Right kidney (tissue), 1 donor: Measurements from ENCODE around the gene MAGI1.
A peak's percentile ranks its signal among the peaks of the same experiment; 100 is the strongest.
"Not testable (repeated sequence)": the region's sequence is repeated elsewhere in the genome, so short reads cannot be mapped to it uniquely, and the experiment has no call there.

Experiments
- DNase-seq: peaks from one replicate; pipeline ENCODE4 v3.0.0-alpha.2; 2016

MAGI1 gene

DNA sequence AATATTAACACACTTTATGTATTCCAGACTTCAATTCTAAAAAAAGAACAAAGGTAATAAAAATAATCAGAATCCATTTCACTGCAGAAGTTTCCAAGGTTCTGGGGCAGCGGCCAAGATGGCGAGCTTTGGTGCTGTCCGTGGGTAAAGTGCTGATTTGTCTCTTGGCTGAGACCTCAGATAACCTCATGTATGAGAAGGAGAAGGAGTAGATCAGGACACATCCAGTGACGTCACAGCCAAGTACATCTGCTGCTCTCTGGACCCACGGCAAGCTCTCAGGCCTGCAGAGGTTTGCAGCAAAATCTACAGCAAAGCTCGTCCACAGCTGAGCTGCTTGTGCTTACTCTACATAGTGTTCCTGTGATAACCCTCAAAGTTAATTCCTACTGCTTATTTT, 165.7 kb downstream of the MAGI1 start:
- DNase-seq: no peak

DNA sequence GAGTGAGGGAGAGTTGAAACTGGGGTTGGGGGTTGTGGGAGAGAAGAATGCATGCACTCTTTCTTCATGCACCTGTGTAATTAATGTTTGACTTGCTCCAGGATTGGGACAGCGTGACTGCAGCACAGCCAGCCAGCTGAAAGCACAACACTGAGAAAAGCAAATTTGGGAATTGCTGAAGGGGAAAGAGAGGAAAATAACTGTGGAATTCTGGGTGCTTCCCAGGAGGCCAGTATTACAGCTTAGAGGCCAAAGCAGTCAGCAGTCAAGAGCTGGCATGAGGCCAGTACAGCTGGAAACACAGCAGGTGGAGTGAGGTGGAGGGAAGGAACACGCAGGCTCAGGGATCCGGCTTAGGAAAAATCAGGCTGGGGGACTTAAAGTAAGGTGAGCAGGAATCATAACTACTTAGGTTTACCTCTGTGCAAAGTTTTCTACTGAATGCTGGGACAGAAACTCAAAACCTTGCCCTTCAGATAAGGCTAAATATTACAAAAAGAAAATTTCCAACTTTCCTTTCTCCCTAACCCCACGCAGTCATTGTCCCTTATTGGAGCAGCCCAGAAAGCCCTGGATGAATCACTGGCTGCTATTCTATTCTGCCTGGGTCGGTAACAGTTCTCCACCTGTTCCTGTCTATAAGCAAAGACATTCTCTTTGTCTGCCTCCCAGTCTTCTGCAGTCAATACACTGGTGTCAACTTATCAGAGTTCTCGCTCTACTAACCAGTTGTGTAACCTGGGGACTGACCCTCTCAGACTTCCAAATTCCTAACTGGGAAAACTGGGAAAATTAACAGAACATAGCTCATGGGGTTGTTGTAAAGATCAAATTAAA, 167.2 kb downstream of the MAGI1 start:
- peak; percentile 35 for DNase-seq

DNA sequence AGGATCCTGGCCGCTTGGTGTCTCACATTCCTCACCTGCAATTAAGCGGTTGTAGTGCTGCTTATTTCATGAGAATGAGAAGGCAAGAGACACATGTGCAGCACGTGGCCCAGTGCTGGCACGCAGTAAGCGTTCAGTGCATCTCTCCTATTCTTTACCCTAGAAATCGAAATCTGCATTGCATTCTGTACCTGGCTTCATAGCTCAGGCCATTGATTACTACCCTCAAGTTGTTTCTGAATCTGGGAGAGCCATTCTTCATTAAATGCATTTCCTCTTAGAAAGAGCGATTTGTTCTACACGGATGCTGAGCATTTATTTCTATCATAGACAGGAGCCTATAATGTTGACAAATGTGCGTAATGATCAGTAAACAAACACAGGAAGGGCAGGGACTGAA, 168.9 kb downstream of the MAGI1 start:
- DNase-seq: no peak

DNA sequence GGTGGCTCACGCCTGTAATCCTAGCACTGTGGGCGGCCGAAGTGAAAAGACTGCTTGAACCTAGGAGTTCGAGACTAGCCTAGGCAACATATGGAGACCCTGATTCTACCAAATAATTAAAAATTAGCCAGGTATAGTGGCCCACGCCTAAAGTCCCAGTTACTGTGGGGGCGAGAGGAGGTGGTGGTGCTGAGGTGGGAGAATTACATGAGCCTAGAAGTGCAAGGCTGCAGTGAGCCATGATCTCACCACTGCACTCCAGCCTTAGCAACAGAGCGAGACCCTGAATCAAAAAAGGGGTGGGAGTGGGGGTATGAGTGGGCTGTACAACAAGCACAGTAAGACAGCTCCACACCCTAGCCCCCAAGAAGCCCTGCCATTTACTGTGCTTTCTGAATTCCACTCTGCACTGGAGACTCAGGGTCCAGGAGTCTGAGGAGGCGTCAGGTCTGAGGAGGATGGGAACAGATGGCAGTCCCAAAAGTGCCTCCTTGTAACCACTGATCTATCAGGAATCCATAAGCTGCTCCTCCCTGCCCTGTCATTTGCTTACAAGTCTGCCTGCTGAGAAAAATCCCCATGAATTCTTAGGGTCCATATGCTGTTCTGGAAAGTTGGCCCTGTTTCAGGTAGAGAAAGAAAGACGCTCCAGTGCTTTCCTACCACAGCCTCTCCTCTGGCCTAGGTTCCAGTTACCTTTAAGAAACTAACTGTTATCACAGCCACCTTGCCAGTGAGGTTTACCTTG, 171.1 kb downstream of the MAGI1 start:
- DNase-seq: no peak

DNA sequence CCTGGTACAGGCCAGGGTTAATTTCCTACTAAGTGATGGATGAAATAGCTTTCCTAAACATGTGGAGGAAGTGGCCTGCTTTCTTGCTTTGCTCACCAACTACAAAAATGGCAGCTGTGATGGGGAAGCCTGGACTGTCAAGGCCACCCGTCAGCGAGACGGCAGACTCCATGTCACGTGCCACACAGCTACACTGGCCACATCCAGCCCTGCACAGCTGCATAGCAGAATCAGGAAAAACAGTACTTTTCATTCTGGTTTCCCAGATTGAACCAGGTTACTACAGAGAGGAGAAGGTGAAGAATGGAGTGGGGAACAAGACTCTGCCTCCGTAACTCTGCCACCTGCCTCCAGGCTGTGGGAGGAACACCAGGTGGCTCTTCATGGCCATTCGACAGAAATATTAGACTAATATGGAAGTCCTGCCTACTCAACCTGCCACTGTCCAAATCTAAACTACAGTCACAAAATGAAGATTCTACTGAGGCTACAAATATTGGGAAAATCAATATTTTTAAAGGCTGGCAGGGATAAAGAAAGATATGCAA, 174.3 kb downstream of the MAGI1 start:
- no peak for DNase-seq

DNA sequence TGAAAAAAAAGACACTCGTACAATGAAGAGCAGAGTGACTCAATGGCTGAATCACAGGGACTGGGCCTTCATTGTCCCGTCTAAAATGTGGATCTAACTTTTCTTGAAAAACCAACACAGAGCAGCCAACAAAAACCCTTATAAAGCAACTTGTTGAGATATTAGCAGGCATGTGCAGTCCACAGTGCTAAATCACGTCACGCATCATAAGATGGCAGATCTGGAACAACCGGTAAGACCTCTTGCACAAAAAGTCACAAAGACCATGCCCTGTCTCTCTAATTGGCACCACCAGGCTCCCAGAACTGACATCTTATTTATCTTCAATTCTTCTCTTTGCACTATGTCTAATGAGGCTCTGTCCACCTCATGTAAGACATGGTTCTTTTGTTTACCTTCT, 177.0 kb downstream of the MAGI1 start:
- DNase-seq: no peak

DNA sequence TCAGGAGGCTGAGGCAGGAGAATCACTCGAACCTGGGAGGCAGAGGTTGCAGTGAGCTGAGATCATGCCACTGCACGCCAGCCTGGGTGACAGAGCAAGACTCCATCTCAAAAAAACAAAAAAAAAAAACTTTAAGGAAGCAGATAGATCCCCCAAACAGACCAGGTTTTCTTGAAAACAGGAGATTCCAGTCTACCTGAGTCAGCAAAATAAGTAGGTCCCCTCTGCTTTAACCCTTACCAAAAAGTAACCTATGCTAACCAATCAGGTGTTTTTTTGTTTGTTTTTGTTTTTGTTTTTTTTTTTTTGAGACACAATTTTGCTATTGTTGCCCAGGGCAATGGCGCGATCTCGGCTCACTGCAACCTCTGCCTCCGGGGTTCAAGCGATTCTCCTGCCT, 179.1 kb downstream of the MAGI1 start:
- DNase-seq: not testable (repeated sequence)

DNA sequence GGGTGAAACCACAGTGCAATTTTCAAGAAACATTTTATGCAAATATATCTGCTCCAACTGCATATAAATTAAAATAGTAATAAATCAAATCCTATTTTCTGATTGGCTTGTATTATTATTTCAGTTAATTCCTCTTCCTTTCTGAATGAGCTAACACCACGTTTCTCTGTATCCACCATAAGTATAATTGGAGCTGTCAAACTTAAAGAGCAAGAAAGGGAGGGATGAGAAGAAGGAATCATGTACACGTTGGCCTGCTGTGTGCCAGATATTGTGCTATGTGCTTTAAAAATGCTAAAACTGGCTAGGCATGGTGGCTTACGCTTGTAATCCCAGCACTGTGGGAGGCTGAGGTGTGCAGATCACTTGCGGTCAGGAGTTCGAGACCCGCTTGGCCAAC, 180.0 kb downstream of the MAGI1 start:
- no peak for DNase-seq

DNA sequence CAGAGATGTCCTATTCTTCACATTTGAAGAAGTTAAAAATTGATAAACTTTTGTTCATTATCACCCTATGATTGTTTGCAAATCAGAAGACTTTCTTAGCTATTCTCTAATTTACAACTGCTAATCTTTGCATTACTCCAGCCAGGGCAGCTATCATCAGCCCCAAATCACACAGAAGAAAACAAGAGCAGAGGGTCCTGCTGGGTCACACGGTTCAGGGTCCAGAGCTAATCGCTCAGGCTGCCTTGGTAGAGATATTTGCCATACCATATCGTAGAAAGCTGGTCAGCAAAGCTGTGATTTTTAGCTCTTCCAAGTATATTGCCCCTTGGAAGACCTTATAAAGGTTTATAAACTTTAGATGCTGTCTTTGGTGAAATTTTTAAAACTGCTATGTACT, 181.4 kb downstream of the MAGI1 start:
- DNase-seq: no peak

DNA sequence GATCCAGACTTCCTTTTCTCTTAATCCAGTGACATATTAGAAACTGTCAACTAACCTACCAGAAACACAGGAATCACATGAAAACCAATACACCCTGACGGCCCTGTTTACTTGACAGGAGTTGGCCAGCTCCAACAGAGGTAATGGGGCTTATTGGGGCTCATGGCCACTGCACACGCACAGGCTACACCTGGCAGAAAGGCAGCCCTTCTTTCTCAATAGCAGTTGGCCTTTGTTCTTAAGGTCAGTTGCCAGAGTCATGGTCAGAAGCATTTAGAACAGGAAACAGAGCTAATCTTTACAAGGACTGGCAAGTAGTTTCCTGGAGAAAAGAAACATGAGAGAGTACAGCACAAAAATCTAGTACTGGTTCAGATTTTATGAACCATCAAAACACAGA, 181.8 kb downstream of the MAGI1 start:
- no peak for DNase-seq

DNA sequence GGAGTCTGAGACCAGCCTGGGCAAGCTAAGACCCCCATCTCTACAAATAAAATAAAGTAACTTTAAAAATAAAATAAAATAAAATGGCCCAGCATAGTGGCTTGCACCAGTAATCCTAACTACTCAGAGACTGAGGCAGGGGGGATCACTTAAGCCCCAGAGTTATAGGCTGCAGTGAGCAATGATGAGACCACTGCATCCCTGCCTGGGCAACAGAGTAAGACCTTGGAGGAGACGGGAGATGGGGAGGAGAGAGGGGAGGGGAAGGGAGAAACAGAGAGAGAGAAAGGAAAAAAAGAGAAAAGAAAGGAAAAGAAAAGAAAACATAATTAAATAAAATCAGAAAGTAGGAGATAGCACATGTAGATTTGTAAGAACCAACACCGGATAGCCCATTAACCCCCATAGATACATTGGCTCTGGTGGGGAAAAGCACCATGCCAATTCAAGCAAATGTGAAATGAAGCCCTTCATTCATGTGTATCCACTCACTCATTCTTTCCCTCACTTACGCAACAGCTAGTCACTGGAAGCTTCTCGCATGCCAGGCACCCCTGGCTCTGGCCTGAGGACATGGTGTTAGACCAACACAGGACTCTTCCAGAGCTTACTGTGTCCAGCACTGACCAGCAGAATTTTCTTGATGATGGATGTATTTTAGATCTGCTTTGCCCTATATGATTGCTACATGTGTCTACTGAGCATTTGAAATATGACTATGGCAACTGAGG, 183.2 kb downstream of the MAGI1 start:
- no peak for DNase-seq

DNA sequence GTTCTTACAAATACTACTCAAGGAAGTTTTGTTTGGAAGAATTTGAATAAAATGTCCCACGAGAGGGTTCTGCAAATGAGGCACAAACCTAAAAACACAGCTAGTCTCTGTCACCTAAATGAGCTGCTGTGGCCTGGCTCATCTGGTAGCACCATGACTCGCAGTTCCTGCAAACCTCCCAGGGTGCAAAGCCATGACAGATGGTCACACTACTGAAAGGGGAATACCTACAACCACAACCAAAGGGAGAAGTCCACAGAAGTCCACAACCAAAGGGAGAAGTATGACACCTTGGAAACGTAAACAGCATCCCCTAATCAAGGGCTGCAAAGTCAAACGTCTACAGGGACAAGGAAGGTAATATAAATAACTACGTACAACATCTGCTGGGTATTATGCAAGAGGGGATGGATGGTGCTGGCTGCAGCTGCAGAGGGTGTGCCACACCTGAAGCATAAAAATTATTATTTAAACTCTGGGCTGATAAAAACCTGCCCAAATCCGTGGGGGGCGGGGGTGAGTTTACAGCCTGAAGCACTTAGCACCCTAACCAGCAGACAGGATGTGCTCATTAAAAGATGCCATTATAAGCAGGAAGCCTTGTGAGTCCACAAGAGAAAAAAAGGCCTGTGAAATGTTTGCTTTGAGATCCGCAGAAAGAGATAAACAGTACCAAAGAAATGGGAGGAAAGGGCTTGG, 184.0 kb downstream of the MAGI1 start:
- no peak for DNase-seq

DNA sequence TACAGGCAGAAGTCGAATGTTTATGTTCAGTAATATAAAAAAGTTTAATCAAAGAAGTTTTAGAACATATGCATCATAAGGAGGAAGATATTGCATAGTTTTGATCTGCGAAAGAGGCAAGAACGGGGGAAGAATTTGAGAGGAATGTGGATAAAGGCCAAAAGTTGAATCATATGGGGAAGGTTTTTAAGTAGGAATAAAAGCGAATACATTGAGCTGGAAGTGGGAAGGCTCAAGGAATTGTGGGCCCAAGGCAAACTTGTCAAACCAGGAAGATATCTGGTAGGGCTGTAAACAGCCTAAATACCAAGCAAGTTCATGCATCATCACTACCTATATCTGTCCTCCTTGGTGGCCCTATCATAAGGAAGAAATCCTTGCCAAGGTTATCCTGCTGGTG, 186.9 kb downstream of the MAGI1 start:
- DNase-seq: no peak

DNA sequence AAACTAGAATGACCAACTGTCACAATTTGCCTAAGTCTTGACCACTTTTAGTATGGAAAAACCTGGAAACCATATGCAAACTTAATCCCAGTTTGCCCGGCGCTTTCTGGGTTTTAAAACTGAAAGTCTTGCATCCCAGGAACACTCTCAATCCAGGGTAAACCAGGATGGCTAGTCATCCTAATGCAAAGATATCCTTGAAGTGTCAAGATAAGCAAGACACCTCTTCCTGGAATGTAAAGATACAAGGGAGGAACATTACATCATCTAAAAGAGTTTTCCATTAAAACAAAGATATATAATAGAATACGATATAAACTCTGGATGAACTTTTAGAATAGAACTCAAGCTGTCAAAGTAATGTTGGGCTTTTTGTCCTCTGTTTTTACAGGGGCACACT, 188.5 kb downstream of the MAGI1 start:
- DNase-seq: no peak

DNA sequence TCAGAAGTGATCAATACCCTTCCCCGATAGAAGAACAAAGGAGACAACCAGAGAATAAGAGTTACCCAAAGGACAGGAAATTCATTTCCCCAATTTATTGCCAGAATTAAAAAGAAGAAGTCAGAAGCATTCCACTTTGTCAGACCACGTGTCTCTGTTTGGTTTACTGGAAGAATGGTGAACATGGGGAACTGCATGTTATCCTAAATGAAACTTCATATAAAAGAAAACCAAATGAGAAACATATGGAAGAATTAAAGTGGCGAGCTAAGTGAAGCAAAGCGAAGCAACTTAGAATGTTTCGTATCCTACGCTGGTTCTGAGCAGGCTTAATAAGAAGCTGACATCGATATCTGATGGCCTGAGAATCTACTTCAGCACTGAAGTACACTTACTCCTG, 190.7 kb downstream of the MAGI1 start:
- no peak for DNase-seq

DNA sequence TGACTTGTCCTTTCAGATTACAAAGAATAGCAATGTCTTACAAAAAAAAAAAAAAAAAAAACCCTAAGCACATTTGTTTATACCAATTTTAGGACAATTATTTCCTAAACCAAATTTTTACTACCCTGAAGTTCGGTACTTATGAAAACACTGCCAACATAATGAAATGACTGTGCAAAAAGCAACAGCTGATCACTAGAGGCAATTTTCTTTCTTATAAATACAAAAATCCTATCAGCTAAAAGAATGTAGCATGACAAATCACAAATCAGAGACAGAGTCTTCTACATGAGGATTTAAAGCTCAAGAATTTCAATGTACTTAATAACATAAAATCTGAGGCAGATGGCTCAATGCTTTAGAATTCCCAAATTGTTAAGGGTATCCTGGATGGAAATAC, 191.8 kb downstream of the MAGI1 start:
- DNase-seq: no peak

DNA sequence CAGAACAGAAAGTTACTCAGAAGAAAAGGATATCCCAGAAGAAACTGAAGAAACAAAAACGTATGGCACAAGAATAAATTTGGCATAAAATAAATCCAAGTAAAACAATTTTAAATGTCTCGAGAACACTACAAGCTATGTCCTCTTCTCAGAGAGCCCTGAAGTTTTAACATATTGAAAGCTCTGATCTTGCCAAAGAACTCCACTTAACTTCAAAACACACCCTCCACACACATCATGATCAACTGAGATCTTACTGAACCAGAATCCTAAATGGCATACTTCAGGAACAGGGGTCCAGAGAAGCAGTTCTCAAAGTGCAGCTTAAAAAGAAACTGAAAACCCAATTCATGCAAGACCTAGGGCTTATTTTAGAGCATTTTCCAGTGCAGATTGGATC, 194.3 kb downstream of the MAGI1 start:
- no peak for DNase-seq

DNA sequence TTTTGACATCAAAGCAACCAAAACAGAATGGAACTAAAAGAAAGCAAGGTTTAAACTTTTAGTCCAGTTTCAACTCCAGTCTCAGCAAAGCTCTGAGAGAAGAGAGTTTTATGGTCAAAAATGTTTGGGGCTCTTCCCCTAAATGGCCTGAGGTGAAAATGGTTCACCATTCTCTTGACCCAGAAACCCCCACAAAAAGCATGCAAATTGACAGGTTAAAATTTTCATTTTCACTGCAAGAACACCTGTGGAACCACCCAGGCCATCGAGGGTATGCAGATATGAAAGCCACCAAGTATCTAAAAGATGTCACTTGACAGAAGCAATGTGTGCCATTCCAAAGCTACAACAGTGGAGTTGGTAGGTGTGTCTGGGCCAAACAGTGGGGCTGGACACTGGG, 195.0 kb downstream of the MAGI1 start:
- no peak for DNase-seq

DNA sequence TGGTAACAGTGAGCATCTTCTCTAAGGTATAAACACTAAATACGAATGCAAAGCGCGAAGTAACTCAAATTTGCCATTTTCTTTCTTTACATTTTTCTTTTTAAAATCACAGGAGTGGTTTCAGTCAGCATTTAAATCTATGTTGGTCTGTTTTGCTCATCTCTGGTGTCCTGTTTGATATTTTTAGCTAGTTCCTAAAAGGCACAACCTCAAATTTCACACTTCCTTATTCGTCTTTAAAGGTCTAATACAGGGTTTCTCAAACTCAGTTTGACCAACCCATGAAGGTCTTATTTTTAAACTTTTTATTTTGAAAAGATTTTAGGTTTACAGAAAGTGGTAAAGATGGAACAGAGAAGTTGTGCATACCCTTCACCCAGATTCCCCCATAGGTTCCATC, 201.1 kb downstream of the MAGI1 start:
- DNase-seq: no peak

DNA sequence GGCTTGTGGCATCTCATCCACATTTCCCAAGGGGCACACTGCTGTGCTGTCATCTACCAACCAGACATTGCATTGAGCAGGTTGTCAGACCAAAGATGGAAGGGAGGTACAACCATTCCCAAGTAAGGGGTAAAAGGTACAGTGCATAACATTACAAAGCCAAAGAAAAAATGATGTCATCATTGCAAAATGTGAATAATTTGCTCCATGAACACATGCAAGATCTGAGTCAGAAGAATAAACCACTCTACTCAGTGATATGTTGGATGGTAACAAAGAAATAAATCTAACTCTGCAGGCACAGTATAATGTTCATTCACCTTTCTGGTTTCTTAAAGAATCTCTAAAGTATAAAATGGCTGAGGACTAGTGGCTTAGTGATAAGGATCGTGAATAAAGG, 202.7 kb downstream of the MAGI1 start:
- DNase-seq: no peak

DNA sequence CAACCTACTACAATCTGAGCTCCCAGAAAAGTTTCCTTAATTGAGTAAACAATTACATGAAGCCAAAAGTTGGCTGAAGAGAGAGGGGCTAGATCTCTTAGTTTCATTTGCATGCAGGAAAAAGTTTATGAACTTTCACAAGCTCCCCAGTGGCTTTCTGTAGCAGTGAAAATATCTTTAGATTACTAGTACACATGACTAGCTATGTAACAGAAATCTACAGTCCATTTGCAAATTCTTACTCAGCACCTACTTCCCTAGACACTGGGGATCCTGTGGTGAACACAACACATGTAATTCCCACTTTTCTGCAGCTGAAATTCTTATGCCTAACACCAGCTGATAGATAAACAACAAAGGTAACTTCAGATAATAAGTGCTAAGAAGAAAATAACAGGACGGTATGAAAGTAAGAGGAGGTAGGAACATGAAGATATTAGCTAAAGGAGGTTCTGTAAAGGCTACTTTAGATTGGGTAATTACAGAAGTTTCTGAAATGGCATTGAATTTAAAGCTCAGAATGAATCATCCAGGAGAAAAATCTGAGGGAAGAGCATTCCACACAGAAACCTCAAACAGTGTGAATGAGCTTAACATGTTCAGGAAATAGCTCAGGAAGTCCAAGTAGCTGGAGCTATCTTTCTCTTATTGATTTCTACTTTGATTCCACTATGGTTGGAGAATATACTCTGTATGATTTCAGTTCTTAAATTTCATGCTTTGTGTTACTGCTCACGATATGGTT, 204.8 kb downstream of the MAGI1 start:
- no peak for DNase-seq
